Astrocyte of the hippocampus (primary cell): ENCODE data around the gene ASIP.

ENCODE experiments used
- DNase-seq: peaks from one replicate; pipeline ENCODE4 v3.0.0; 2011; ENCODE audit warnings: low read depth, low spot score

The ASIP gene

DNA sequence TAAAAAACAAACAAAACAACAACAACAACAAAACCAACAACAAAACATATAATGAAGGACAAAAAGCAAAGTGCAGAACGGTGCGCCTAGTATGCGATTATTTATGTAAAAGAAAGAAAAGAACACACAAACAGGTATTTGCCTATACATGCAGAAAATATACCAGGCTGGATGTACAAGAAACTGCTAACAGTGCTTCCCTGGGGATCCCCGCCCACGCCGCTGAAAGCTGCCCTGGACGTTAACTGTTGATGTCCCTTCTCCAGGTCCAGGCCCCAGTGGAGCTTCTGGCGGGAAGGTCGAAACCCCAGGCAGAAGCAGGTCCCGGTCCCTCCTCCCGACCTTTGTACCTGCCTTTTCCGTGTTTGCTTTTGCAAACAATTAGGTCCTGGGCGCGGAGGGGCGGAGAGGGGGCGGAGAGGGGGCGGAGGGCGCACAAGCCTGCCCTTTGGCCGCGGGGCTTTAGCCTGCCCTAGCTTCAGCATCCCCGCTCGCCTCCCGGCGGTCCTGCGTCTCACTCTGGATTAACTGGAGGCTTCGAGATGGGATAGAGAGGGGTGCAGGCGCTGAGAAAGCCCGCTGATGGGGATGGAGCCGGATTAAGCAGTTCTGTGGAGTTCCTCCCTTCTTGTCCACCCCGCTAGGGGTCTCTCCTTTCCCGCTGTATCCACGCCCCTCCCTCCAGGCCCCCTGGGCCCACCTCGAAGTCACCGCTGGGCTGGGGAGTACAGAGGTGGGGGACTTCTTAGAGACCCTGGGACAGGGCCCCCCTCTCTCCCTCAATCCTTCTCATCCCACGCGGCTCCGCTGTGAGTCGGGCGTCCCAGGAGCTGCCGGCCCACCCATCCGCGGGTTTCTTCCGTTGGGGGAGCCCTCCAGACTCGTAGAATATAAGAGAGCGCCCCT lies 70.1 kb downstream of the ASIP start:
- DNase-seq: peak; percentile 15

DNA sequence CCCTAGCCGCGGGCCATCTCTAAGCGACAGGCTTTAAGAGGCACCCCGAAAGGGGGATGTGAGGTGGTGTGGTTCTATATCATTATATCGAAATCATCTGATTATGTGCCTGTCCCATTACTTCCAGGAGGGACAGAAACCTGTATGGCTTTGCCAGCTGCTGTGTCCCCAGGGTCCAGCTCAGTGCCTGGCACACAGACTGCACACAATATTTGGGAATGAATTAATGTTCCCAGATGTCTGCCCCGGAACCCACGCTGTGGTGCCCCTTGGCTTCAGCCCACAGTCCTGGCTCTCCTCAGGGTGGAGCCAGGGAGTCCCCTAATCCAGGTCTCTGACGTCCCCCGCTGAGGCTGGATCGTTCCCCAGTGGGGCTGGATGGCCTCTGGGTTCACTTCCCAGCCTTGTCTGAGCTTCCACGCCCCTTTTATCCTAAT lies 70.8 kb downstream of the ASIP start:
- DNase-seq: no peak

DNA sequence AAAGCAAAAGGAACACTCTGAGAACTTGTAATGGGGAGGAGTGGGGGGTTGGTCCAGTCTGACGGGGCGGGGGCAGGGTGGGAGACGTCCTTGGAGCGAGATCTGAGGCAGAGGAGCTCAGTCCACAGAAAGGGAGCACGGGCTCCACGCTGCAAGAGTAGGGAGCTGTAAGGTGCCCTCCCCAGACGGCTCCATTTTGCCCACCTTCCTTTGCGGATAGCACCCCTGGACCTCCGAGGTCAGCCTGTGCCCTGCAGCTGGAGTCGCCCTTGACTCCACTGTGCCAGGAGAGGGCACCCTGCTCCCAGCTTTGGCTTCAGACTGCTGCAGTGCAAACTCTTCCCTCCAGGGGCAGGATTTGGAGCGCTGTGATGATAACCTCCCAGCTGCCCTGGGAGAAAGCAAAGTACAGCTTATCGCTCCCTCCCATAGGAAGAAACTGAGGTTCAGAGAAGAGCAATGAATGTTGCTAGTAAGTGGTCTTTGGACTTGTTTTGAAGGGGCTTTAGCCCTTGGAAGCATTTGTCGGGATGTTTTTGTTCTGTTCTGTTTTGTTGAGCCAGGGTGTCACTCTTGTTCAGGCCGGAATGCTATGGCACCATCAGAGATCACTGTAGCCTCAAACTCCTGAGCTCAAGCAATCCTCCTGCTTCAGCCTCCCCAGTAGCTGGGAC lies 71.5 kb downstream of the ASIP start:
- DNase-seq: peak; percentile 93

DNA sequence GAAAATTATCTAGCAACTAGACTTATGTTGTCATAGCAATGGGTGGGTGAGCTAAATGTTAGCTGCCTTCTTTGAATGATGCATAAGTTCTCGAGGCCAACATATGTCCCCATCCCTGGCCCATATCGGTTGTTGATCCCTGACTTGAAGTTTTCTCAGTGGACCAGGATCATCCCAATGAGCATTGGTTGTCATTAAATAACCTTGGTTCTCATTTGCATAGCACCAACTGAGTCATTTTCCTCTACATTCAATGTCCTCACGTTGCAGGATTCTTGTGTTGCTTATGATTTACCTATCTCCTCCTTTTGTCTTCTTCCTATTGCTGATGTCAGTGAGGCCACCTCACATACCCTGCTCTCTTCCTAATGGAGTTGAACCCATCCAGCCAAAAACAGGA lies 74.0 kb downstream of the ASIP start:
- DNase-seq: no peak

DNA sequence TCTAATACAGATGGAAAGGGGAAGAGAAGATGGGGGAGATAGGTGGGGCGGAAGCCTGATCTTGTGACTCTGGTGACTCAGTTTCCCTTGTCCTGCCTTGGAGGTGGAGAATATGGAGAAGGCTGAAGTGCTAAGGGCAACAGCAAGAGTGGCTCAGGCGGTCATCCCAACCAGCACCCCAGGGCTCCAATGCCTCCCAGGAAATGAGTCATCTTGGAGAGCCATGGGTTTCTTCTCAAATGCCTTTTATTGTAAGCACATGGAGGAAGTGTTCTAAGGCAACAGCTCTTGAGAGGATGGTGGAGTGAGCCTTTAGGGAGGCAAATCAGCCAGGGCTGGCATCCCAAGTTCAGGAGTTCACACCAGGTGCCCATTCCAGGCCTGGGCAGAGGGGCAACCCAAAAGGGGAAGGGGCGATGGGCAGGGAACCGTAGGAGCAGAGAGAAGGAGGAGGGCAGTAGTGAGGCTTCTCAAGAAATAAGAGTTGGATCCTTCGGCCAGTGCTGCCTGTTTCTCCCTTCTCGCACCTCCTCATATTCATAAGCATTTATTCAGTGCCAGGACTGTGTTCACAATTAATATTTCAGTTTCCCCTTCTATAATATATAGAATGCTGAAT lies 75.1 kb downstream of the ASIP start:
- DNase-seq: no peak
